ENCODE results near the gene DRC7.
"Not testable (repeated sequence)": the region's sequence is repeated elsewhere in the genome, so short reads cannot be mapped to it uniquely, and the experiment has no call there.

Gene DRC7

DNA sequence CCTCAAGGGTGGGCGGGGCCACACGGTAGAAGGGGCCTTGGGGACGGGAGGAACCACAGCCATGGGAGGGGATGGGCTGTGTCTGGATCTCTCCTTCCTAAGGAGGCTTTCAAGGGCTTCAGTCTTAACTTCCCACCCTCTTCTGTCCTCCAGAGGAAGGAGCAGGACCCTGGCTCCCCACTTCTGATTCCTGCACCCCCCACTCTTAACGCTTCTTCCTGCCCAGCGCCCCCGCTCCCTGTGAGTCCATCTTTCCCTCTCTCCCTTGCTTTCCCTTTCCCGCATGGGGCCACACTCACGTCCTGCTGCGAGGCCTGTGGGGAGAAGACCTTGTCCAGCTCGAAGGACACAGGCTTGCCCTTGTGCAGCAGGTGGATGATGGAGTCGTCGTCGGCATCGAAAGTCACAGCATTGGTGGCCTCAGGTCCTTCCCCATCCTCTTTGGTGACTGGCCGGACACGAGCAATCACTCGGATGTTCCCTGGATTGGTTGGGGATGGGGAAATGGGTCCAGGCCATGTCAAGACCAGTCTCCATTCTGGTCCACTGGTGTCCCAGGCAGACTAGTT is 70.6 kb downstream of the DRC7 start:
- no peak for DNase-seq

DNA sequence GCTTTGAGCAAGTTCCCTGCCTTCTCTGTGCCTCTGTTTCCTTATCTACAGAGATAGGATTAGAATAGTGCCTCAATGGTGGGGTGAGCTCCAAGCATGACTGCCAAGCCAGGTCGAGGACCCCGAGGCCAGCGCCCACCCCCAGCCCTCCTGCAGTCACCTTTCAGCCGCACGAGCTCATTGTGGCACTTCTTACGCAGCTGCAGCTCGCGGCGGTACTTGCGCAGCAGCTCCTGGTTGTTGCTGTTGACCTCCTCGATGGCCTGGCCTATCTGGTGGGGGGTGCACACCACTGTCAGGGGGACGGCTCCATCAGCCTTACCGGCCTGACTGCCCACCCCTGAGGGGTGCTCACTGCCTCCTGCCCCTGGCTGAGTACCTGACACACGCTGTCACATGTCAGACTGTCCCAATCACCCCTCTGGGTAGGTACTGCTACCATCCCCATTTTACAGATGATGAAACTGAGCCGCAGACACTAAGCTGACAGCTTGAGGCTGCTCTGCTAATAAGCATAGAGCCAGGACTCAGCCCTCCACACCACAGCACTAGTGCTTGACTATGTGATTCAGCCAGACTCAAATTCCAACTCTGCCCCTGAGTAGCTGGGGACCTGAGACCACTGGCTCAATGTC is 72.2 kb downstream of the DRC7 start:
- DNase-seq, result no peak

DNA sequence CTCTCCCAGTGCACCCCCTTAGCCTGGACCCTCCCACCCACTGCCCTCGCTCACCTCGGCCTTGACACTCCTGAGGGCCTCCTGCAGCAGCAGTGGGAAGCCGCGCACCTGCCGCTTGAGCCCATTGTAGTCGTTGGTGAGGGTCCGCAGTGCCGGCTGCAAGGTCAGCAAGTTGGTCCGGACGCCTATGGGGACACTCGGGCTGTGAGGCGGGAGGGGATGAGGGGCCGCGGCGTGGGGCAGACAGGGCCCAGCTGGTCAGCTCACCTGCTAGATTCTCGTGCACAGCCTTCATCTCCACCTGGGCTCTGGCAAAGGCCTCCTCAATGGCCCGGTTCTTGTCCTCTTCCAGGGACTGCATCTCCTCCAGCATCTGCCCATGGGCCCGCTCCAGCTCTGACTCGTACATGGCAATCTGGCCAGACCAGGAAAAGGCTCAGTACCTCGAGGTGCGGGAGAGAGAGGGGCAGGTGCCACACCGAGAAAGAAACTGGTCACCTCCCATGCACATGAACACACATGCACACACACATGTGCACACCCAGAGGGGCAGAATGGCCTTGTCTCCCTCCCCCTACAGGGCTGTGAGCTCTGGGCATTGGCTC is 75.0 kb downstream of the DRC7 start:
- DNase-seq, result no peak

DNA sequence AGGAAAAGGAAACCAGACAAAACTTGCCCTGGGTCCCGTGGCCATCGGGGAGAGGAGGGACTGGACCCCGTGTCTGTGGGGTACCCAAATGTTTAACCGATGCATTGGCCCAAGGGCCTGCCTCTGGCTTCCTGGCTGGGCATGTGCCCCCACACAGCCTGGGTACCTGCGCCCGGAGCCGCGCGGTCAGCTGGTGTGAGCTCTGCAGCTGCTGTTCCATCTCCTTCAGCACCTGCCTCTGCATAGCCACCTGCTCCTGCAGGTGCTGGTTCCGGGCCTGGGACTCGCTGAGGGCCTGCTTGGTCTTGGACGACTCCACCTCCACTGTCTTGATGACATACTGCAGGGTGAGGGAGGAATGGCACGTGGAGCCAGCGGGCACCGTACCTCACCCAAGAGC is 75.8 kb downstream of the DRC7 start:
- no peak for DNase-seq

DNA sequence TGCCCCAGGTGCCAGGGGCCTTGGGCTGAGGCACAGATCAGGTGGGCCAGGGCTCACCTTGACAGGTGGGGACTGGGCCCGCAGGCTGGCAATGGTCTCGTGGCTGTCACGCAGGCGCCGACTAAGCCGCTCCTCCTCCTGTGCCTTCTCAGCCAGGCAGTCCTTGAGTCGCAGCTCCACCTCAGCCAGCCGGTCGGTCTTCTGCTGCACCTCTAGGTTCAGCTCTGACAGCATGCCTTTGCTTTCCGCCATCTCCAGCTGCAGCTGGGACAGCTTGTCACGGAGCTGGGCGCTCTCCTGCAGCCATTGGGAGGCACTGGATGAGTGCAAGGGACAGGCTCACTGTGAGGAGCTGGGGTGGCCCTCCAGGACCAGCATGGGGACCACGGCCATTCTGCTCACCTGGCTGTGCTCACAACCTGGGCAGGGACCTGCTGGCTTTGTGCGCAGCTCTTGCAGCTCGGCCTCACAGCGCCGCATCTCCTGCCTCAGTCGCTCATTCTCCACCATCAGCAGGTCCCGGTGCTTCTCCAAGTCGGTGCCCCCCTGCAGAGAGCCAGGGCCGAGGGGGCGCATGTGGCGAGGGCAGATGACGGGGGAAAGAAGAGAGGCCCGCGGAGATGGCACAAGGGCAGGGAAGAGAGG is 76.7 kb downstream of the DRC7 start:
- no peak for DNase-seq

DNA sequence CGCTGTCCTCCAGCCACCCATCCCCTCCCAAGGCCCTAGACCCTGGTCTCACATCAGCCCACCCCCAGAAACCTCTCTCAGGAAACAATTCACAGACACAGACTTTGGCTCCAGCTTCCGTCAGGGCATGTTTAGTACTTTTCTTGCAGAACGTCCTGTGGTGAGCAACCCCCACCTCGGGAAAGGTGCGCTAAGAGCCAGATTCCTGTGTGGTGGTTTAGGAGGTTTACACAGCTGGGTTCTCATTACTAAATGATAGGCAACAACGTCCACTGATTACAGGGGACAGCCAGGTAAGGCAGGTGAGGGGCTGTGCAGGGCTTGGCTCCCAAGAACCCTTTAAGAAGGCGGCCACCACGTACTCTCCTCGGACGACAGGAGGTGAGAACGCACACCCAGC is 78.4 kb downstream of the DRC7 start:
- DNase-seq, result no peak

DNA sequence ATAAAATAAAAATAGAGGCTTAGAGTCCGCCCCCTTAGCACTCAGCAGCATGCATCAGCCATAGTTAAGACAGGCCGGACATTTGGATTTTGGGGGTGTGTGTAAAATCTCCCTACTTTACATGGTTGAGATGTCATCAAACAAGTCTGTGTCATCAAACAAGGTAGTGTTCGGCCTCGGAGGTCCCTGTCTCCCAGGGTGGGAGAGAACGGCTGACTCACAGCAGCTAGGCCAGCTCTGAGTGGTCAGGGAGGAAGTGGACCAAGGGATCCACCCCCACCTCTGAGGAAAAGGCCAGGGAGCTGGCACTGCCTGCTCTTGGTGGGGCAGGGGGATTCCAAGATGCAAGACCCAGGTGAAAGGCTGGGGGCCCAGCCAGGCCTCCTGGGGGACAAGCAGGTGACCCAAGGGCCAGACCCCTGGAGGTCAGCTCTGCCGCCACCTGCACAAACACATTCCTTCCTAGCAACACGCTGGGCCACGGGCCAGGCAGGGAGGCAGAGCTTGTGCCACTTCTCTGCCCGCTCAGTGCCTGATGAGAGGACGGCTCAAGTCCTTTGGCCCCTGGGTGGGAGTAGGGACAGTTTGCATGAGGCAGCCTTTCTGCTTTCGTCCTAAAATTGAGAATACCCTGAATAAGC is 79.2 kb downstream of the DRC7 start:
- DNase-seq, result no peak

DNA sequence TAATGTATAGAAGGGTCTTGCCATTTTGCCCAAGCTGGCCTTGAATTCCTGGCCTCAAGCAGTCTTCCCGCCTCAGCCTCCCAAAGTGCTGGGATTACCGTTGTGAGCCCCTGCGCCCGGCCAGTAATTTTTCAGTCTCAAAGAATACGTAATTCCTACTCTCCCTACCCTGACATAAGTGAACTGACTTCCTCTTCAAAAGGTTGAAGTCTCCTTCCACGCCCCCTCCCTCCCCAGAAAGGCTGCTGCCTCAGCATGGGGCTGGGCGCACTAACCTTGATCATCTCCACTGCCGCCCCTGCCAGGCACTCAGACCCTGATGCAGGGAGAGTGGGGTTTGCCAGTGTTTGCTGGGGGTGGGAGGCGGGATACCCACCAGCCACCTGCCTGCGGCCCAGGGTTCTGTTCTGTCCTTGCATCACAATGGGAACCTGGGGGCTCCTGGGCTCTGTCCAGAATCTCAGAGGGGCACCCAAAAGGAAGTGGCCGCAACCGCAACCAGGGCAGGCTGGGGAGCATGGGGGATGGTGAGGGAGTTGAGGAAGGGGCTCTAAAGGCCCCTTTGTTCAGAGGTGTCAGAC is 80.2 kb downstream of the DRC7 start:
- no peak for DNase-seq

DNA sequence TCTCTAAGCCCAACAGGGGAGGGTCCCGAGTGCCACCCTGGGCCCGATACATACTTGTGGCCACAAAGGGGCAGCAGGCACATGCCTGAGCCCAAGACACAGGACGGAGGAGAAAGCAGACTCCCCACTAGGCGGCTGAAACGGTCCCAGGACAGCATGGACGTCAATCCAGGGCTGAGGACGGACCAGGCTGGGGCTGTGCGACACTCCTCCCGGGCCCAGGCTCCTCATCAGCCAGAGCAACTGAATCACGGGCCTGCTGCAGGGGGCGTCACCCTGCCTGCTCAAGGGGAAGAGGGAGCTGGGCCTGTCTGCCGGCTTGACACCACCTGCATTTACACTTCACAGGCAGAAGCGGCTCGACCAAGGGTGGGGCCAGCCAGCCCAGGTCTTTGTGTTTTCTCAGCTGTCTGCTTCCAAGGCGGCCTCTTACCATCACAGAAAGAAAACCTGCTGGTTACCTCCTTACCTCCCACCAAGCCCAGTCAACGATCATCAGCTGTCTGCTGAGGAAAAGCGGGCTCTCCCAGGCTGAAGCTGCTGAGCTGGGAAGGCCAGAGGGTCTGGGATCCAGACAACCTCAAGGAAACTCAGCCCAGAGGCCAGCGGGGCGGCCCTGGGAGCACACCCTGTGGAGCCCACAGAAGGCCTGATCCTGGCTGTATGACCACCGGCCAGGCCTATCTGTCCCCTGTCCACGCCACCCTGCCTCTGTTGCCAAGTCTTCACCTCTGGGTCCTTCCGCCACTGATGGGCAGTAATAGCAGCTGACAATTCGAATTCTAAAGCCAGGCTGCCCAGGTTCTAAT is 81.3 kb downstream of the DRC7 start:
- no peak for DNase-seq

DNA sequence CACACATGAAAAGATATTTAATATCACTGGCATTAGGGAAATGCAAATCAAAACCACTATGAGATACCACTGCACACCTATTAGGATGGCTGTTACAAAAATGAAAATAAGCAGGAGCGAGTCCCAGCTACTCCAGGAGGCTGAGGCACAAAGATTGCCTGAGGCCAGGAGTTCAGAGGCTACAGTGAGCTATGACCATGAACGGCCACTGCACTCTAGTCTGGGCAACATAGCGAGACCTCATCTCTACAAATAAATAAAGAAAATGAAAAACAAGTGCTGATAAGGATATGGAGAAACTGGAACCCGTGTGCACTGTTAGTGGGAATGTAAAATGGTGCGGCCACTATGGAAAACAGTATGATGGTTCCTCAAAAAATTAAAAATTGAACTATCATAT is 84.1 kb downstream of the DRC7 start:
- no peak for DNase-seq

DNA sequence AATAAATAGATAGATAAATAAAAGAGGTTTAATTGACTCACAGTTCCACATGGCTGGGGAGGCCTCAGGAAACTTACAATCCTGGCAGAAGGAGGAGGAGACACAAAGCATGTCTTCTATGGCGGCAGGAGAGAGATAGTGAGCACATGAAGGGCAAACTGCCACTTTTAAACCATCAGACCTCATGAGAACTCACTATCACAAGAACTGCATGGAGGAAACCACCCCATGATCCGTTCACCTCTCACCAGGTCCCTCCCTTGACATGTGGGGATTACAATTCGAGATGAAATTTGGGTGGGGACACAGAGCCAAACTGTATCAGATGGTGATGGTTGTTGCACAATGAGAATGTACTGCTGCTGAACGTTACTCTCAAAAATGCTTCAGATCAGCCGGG is 85.2 kb downstream of the DRC7 start:
- not testable (repeated sequence) for DNase-seq

DNA sequence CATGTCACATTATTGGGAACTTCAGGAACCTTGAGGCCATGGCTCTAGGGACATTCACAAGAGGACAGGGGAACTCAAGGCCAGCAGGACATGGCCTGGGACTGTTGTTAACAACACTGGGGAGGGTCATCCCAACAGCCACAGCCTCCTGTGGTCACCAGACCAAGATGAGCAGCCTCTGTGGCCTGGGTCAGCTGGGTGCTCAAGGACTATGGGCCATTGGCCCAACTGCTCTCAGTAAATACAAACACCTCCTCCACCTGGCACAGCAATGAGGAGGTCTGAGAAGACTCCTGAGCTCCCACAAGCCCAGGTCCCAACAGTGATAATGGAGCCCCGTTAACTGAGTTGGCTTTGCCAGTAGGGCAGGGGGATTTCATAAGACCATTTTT is 86.7 kb downstream of the DRC7 start:
- no peak for DNase-seq

Data from MV-4-11 (cell line).